PC-3 (cell line): ENCODE measurements around the gene CDCP1. TPM values are rescaled to one million over a fixed set of nuclear protein-coding genes. Genes with fewer than 3 reads are reported as not detected.
A peak's percentile ranks its signal among the peaks of the same experiment; 100 is the strongest.

Experiments used
- ATAC-seq: fragments of 200-7000 bp; cut with Tn5 transposase; 2 replicates; pipeline ENCODE4 v1.9.1; 2020; ENCODE audit warnings: mild to moderate bottlenecking, moderate library complexity
- BruUV-seq: library from RNA; stranded (reverse); fragments of 400-500 nt; replicated peaks from 2 replicates; lab custom pipeline; 2021; lab: Mats Ljungman, UMichigan
- CTCF ChIA-PET: fragments of 300-600 bp; sonication (Branson Sonifier 250); formaldehyde crosslinking; loops from one replicate; lab custom pipeline; 2022; ENCODE audit warnings: antibody characterized with exemption; lab: Charles Lee
- POLR2A ChIA-PET: fragments of 300-600 bp; sonication (Branson Sonifier 250); formaldehyde crosslinking; loops from one replicate; lab custom pipeline; 2022; ENCODE audit warnings: antibody characterized with exemption; ENCODE audit not compliant: unreplicated experiment; lab: Charles Lee
- DNase-seq: peaks from one replicate; pipeline ENCODE4 v3.0.0-alpha.2; 2015
- H2AFZ ChIP-seq: fragments of 300-600 bp; sonication (generic); 2 replicates; pipeline ENCODE4 v1.6.0; 2016; ENCODE audit warnings: antibody characterized with exemption, low read length
- H3F3A ChIP-seq: fragments of 300-600 bp; sonication (generic); one replicate; pipeline ENCODE4 v1.6.0; 2017; ENCODE audit warnings: antibody characterized with exemption, low read length, control low read depth, mild to moderate bottlenecking; ENCODE audit not compliant: unreplicated experiment
- H3K27ac ChIP-seq: fragments of 300-600 bp; sonication (generic); 2 replicates; pipeline ENCODE4 v1.5.1; 2016; ENCODE audit warnings: mild to moderate bottlenecking, low read length
- H3K27me3 ChIP-seq: fragments of 300-600 bp; sonication (generic); 2 replicates; pipeline ENCODE4 v1.6.1; 2016; ENCODE audit warnings: low read length, mixed read lengths
- H3K36me3 ChIP-seq: fragments of 300-600 bp; sonication (generic); 2 replicates; pipeline ENCODE4 v1.6.1; 2016; ENCODE audit warnings: low read depth, mixed run types, low read length, mixed read lengths
- H3K4me1 ChIP-seq: fragments of 300-600 bp; sonication (generic); 2 replicates; pipeline ENCODE4 v1.5.1; 2016; ENCODE audit warnings: low read length; ENCODE audit not compliant: insufficient read depth
- H3K4me2 ChIP-seq: fragments of 300-600 bp; sonication (generic); 2 replicates; pipeline ENCODE4 v1.6.0; 2016; ENCODE audit warnings: low read length
- H3K4me3 ChIP-seq: fragments of 300-600 bp; sonication (generic); 2 replicates; pipeline ENCODE4 v1.5.1; 2016; ENCODE audit warnings: mild to moderate bottlenecking, low read length, mixed read lengths
- H3K79me2 ChIP-seq: fragments of 300-600 bp; sonication (generic); 2 replicates; pipeline ENCODE4 v1.6.1; 2017; ENCODE audit warnings: low read length, mixed read lengths
- H3K9ac ChIP-seq: fragments of 300-600 bp; sonication (generic); 2 replicates; pipeline ENCODE4 v1.6.0; 2016; ENCODE audit warnings: mild to moderate bottlenecking, low read length
- H3K9me2 ChIP-seq: fragments of 300-600 bp; sonication (generic); replicated peaks from 2 replicates; pipeline ENCODE4 v1.6.1; 2016; ENCODE audit warnings: mixed run types, low read length, mixed read lengths
- H3K9me3 ChIP-seq: fragments of 300-600 bp; sonication (generic); 2 replicates; pipeline ENCODE4 v1.6.1; 2016; ENCODE audit warnings: low read length, mixed read lengths
- H4K20me1 ChIP-seq: fragments of 300-600 bp; sonication (generic); 2 replicates; pipeline ENCODE4 v1.6.1; 2016; ENCODE audit warnings: low read length, mixed read lengths
- CTCF ChIP-seq: fragments of 300-600 bp; sonication (generic); conservative IDR thresholded peaks from 2 replicates; pipeline ENCODE4 v1.5.1; 2017; ENCODE audit warnings: antibody characterized with exemption, low read depth, mild to moderate bottlenecking, low read length
- EZH2 ChIP-seq: fragments of 300-600 bp; sonication (generic); IDR thresholded peaks from one replicate; pipeline ENCODE4 v1.6.1; 2017; ENCODE audit warnings: antibody characterized with exemption, mild to moderate bottlenecking, low read length; ENCODE audit not compliant: unreplicated experiment
- EZH2phosphoT487 ChIP-seq: fragments of 300-600 bp; sonication (generic); IDR thresholded peaks from 2 replicates; pipeline ENCODE4 v1.6.1; 2018; ENCODE audit warnings: mild to moderate bottlenecking, antibody characterized with exemption, low read length, borderline replicate concordance
- intact Hi-C: fragments of 100-400 bp; cut with micrococcal nuclease; formaldehyde crosslinking; loops from 2 replicates; pipeline ENCODE4 v1.9.0; 2023
- total RNA-seq: library from RNA; depleted of rRNA; stranded (reverse); fragments of >200 nt; gene quantifications from 2 replicates; pipeline ENCODE4 v1.2.3, GENCODE V29; 2014

Gene CDCP1
- total RNA-seq, 1 experiment from 2014 or later = 120 TPM

GRCh38 chr3:45139372-45140140 lies 6.6 kb downstream of the CDCP1 start:
- ATAC-seq (no peak; the same call in 1 of the 2 replicates), DNase-seq (no peak)
- no peak overlapping the region for H2AFZ ChIP-seq
- CTCF ChIA-PET = interaction anchor here (1.0 kb wide), 1 partner anchor 71 kb away, joined by 6 read pairs; no protein-coding TSS in a partner anchor
- H3K27me3 ChIP-seq = no peaks in the 10 kb centered on the region
- peaks cover 88% of the 10 kb centered on the region for H3K4me1 ChIP-seq
- H3K9me3 ChIP-seq = no peaks in the 10 kb centered on the region
- H4K20me1 ChIP-seq = peaks cover 20% of the 10 kb centered on the region
- 0 out of 2 replicates have a peak overlapping the region, but pooled peaks have one; percentile 2 for H3K4me3 ChIP-seq
- H3K36me3 ChIP-seq = peaks cover 58% of the 10 kb centered on the region
- no peak for TF ChIP-seq EZH2phosphoT487
- no peak for TF ChIP-seq EZH2
- H3K27ac ChIP-seq = peak overlapping the region; percentile 76
- peaks cover 3% of the 10 kb centered on the region for H3F3A ChIP-seq
- no peaks in the 10 kb centered on the region for H3K9me2 ChIP-seq
- peaks cover 100% of the 10 kb centered on the region for H3K79me2 ChIP-seq
- H3K9ac ChIP-seq = peak overlapping the region; percentile 58
- intact Hi-C loops = no loop called here
- POLR2A ChIA-PET = interaction anchor here (0.5 to 1.5 kb wide), 7 partner anchors 15 to 1233 kb away, joined by 3 to 12 read pairs (median 4); no protein-coding TSS in a partner anchor
- BruUV-seq = TSS peak; percentile 24
- peak overlapping the region; percentile 29 for H3K4me2 ChIP-seq

- intact Hi-C loops = no loop called here
- H3K27me3 ChIP-seq = no peaks in the 10 kb centered on the region
- H2AFZ ChIP-seq = no peak overlapping the region
- H3K4me2 ChIP-seq = peak overlapping the region; percentile 29
- H3K79me2 ChIP-seq = peaks cover 95% of the 10 kb centered on the region
- peak overlapping the region; percentile 76 for H3K27ac ChIP-seq
- peak overlapping the region; percentile 18; the same call in 1 of the 2 replicates for H3K4me3 ChIP-seq
- BruUV-seq = no TSS peak
- H3F3A ChIP-seq = peaks cover 6% of the 10 kb centered on the region
- ChIA-PET CTCF (interaction anchor here (0.7 to 1.4 kb wide), 3 partner anchors 14 to 97 kb away, joined by 3 to 4 read pairs (median 3); no protein-coding TSS in a partner anchor), POLR2A (interaction anchor here (0.6 kb wide), 2 partner anchors 80 to 355 kb away, joined by 3 read pairs; no protein-coding TSS in a partner anchor)
- no peaks in the 10 kb centered on the region for H3K9me3 ChIP-seq
- H3K36me3 ChIP-seq = peaks cover 54% of the 10 kb centered on the region
- H3K9ac ChIP-seq = 0 out of 2 replicates have a peak overlapping the region, but pooled peaks have one; percentile 34
- H3K4me1 ChIP-seq = peaks cover 84% of the 10 kb centered on the region
- peaks cover 8% of the 10 kb centered on the region; the same call in 1 of the 2 replicates for H4K20me1 ChIP-seq
- ATAC-seq (no peak), DNase-seq (peak; percentile 65)
- H3K9me2 ChIP-seq = no peaks in the 10 kb centered on the region
- TF ChIP-seq EZH2 = no peak
- no peak for TF ChIP-seq CTCF
- TF ChIP-seq EZH2phosphoT487 = no peak
Measured at GRCh38 chr3:45137656-45138181, 8.5 kb downstream of the CDCP1 start.

GRCh38 chr3:45135959-45136358 lies 10.2 kb downstream of the CDCP1 start:
- Histone ChIP-seq H3K27ac (peak overlapping the region; percentile 93), H3K79me2 (peaks cover 95% of the 10 kb centered on the region), H3K9ac (no peak overlapping the region), H2AFZ (no peak overlapping the region), H3K4me2 (no peak overlapping the region), H3K4me3 (no peak overlapping the region), H3K36me3 (peaks cover 62% of the 10 kb centered on the region), H3K4me1 (peaks cover 82% of the 10 kb centered on the region), H3F3A (peaks cover 6% of the 10 kb centered on the region), H3K27me3 (no peaks in the 10 kb centered on the region), H3K9me3 (no peaks in the 10 kb centered on the region), H4K20me1 (peaks cover 8% of the 10 kb centered on the region; the same call in 1 of the 2 replicates), H3K9me2 (no peaks in the 10 kb centered on the region)
- CTCF ChIA-PET = no interaction called here
- TF ChIP-seq CTCF (no peak), EZH2 (no peak), EZH2phosphoT487 (no peak)
- intact Hi-C loops = no loop called here
- BruUV-seq = no TSS peak
- POLR2A ChIA-PET = interaction anchor here (0.5 to 1.1 kb wide), 4 partner anchors 10 to 74 kb away, joined by 3 to 14 read pairs (median 8); partner anchors contain the start of gene CDCP1
- ATAC-seq = no peak
- DNase-seq = no peak
